Astrocyte of the cerebellum (primary cell): ENCODE data around the gene FTCD.

ENCODE experiments used
- DNase-seq: peaks from one replicate; pipeline ENCODE4 v3.0.0-alpha.2; 2011; ENCODE audit warnings: low read depth
- H3K4me3 ChIP-seq: 2 replicates; pipeline ENCODE4 v1.5.1; 2011; ENCODE audit warnings: mild to moderate bottlenecking, low read depth, low read length, moderate library complexity
- in situ Hi-C: cut with HindIII; loops from 2 replicates; pipeline ENCODE4 v1.10.0; 2017; ENCODE audit warnings: low sequenced_read_pairs
- TF ChIP-seq, protein P1 (sequence below): IDR thresholded peaks from 2 replicates; pipeline ENCODE4 v1.5.1; 2012; ENCODE audit warnings: low read length, low read depth, moderate library complexity, mild to moderate bottlenecking; ENCODE audit errors: missing control alignments

Gene FTCD

DNA sequence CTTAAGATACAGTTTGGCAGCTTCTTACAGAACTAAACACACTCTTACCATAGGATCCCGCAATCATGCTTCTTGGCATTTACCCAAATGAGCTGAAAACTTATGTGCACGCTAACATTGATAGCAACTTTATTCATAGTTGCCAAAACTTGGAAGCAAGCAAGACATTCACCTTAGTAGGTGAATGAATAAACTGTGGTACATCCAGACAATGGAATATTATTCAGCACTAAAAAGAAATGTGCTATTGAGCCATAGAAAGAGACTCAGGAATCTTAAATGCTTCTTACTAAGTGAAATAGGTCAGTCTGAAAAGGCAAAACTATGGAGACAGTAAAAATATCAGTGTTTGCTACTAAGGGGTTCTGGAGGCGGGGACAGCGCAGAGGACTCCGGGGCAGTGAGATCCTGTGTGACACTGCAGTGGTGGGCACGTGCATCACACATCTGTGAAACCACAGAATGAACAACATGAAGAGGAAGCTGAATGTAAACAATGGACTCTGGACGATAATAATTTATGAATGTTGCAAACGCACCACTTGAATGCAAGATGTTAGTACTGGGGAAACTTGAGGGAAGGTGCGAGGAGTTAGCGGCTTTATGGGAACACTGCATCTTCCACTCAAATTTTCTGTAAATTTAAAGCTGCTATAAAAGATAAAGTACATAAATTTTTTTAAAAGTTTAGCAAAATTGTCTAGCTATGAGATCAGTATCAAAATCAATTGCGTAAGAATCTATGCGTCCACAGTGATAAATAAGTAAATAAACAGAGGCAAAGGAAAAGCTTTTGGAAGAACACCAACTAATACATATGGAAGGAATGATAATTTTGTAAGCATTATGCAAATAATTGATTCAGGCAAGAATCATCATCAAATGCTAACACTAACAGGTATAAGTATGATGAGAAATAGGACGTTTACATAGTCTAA is 44.3 kb upstream of the FTCD start:
- DNase-seq: no peak
- no peak overlapping the region for H3K4me3 ChIP-seq
- TF ChIP-seq, protein P1, sequence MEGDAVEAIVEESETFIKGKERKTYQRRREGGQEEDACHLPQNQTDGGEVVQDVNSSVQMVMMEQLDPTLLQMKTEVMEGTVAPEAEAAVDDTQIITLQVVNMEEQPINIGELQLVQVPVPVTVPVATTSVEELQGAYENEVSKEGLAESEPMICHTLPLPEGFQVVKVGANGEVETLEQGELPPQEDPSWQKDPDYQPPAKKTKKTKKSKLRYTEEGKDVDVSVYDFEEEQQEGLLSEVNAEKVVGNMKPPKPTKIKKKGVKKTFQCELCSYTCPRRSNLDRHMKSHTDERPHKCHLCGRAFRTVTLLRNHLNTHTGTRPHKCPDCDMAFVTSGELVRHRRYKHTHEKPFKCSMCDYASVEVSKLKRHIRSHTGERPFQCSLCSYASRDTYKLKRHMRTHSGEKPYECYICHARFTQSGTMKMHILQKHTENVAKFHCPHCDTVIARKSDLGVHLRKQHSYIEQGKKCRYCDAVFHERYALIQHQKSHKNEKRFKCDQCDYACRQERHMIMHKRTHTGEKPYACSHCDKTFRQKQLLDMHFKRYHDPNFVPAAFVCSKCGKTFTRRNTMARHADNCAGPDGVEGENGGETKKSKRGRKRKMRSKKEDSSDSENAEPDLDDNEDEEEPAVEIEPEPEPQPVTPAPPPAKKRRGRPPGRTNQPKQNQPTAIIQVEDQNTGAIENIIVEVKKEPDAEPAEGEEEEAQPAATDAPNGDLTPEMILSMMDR: no peak
- in situ Hi-C loops: no loop called here

DNA sequence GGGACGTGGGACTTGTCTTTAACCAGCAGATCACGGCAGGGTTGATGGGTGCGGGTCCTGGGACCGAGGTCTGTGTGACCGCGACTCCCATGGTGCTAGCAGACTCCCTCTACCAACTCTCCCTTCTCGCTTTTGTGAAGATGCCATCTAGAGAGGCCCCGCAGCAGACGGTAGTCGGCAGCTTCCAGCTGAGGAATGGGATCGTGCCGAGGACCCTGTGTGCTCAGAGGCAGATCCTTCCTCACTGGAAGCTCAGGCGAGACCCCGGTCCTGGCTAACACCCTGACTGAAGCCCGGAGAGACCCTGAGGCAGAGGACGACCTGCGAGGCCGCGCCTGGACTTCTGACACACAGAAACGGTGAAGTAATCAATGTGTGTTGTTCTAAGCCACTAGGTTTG is 41.4 kb upstream of the FTCD start:
- DNase-seq: no peak
- in situ Hi-C loops: no loop called here
- TF ChIP-seq, protein P1: no peak
- H3K4me3 ChIP-seq: no peak overlapping the region

DNA sequence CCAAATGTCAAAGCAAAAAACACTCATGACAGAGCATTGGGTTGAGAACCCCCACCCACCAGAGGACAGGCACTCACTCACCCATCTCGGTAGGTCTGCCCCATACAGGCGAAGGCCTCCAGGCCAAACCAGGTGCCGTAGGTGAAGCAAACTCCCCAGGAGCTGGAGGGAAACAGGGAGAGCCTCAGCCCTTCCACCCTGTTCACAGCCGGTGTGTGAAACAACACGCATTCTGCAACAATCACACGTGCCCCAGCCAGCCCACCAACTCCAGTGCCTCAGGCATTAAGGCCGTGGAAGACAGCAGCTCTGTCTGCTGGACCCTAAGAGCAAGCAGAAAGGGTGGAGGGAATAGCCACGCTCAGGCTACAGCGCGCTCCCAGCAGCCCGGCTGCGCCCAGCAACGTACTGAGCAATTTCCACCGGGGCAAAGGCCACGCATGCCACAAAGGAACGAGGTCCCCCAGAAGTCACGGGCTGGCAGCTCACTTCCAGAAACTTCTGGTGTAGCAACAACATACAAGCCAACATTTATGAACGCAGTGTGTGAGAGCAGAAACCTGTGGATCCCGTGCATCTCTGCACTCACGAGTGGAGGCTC is 40.3 kb upstream of the FTCD start:
- in situ Hi-C loops: no loop called here
- TF ChIP-seq, protein P1: no peak

DNA sequence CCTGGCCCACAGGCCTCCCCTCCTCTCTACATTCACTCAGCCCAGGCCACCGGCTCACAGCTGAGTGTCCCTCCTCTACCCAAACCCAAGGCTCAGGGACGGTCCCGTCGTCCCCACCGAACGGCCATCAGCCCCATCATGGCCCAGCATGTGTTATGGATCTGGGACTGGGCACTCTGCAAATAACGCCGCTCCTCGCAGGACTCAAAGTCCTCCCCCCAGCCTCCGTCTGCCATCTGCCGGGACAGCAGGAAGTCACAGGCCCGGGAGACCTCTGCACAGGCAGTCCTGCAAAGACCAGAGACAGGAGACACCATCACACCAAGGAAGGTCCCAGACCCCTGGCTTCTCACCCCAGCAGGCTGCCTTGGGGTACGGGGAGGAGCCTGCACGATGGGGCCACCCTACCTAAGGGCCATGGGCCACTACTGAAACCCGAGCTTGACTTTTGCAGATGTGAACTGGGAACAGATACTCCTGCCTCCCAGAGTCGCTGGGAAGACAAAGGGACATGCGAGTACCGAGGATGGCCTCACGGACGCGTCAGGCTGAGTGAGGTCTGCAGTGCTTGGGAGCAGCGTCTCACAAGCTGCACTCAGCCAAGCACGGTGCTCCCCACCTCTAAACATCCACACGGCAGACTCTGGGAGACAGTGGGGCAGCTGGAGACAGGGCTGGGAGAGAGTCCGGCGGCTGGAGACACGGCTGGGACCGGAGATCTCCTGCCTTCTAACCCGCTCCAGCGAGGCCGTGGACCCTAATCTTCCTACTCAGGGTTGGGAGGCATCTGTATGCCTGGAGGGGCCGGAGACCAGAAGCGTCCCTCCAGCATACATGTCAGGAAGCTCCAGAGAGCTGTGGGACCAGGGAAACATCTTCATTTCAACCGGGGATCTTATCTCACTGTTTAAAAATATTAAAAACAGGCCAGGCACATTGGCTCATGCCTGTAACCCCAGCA is 39.3 kb upstream of the FTCD start:
- TF ChIP-seq, protein P1: no peak
- no peak overlapping the region for H3K4me3 ChIP-seq
- in situ Hi-C loops: no loop called here
- DNase-seq: no peak

More for the DNA sequence above, 40.3 kb upstream of the FTCD start:
- no peak for DNase-seq
- no peak overlapping the region for H3K4me3 ChIP-seq

DNA sequence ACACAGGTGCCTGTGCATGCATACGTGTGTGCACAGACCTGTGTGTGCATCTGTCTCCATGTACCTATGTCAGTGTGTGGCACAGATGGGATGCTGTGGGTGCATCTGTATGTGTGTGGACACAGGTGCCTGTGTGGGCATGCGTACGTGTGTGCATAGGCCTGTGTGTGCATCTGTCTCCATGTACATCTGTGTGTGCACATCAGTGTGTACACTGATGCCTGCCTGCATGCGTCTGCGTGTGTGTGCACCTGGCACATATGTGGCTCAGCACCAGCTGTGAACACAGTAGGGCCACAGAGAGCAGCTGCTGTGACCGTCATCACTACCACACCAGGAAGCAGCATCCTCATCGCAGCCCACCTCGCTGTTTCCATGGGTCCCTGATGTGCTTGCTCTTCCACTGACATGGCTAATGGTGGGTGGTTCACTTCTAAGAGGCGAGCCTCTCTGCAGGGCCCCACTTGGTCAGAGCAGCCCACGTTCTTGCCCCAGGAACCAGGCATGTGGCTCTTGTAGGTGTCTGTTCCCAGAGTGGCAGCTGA is 38.5 kb upstream of the FTCD start:
- H3K4me3 ChIP-seq: no peak overlapping the region
- DNase-seq: no peak
- TF ChIP-seq, protein P1: no peak
- in situ Hi-C loops: no loop called here
